GM18498 (cell line): ENCODE data around the gene RLIM.
"Not testable (repeated sequence)": the region's sequence is repeated elsewhere in the genome, so short reads cannot be mapped to it uniquely, and the experiment has no call there.

Source experiments
- ATAC-seq: cut with Tn5 transposase; IDR thresholded peaks from one replicate; pipeline ENCODE4 v1.9.1; 2021; ENCODE audit warnings: mild to moderate bottlenecking, moderate library complexity; ENCODE audit not compliant: unreplicated experiment

RLIM gene, protein sequence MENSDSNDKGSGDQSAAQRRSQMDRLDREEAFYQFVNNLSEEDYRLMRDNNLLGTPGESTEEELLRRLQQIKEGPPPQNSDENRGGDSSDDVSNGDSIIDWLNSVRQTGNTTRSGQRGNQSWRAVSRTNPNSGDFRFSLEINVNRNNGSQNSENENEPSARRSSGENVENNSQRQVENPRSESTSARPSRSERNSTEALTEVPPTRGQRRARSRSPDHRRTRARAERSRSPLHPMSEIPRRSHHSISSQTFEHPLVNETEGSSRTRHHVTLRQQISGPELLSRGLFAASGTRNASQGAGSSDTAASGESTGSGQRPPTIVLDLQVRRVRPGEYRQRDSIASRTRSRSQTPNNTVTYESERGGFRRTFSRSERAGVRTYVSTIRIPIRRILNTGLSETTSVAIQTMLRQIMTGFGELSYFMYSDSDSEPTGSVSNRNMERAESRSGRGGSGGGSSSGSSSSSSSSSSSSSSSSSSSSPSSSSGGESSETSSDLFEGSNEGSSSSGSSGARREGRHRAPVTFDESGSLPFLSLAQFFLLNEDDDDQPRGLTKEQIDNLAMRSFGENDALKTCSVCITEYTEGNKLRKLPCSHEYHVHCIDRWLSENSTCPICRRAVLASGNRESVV

DNA sequence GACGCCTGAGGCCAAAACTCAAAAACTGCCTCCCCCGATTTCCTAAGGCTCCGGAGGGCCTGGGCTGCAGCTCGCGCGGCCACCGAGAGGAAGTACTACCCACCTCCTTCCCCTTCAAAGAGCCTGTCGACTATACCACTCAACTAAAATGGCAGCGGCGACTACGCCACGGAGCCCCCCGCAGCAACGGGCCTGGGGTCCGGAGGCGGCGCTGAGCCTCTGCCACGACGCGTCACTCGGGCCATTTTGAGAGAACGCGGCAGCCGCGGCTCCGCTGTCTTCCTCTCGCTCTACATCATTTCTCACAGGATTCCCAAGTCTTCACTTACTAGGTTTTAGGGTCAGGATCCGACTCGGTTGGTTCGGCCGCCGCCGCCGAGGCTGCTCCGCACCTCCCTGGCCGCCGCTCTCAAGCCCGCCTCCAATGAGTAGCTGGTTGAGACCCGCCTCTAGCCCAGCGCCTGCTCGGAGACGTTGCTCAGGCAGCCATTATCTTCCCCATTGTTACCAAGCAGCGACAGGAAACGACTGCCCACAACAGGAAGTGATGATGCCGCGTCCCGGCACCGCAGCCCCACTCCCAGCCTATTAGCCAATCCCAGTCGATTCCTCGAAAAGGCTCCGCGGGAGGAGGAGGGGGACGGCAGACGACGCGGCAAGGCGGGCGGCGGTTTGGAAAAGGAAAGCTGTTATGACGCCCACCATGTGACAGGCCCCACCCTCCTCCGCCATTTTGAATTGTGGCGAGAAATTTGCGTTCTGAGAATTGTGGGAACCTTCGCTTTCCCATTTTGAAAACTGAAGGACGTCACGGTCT lies at the start of gene RLIM:
TSS of gene RLIM (minus strand) at position 532 of the 817 bp plus-strand sequence. CDS start 18,647 bp downstream, outside the sequence.
- peak; percentile 97 for ATAC-seq

DNA sequence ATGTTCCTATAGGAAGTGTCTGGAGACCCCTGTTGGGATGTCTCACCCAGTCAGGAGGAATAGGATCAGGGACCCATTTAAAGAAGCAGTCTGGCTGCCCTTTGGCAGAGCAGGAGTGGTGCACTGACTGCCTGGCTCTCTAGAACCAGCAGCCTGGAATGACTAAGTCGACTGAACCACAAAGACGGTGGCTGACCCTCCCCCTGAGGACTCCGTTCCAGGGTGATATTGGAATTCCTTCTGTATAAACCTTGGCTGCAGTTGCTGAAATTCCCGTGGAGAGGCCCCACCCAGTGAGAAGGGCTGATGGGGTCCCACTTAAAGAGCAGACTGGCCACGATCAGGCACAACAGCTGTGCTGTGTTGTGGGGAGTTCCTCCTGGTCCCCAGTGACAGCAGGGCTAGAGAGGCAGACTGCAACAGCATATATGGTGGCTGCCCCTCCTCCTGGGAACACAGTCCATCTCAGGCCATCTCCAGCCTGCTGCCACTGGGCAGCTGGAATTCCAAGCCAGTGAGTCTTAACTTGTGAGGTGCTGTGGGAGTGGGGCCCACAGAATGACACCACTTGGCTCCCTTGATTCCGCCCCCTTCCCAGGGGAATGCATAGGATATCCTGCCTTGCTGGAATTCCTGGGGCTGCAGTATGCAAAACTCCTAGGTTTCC lies 41.8 kb upstream of the RLIM start:
- no peak for ATAC-seq

DNA sequence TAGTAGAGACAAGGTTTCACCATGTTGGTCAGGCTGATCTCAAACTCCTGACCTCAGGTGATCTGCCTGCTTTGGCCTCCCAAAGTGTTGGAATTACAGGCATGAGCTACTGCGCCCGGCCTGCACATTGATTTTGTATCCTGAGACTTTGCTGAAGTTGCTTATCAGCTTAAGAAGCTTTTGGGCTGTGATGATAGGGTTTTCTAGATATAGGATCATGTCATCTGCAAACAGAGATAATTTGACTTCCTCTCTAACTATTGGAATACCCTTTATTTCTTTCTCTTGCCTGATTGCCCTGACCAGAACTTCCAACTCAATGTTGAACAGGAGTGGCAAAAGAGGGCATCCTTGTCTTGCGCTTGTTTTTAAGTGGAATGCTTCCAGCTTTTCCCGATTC lies 40.5 kb upstream of the RLIM start:
- ATAC-seq, result not testable (repeated sequence)

DNA sequence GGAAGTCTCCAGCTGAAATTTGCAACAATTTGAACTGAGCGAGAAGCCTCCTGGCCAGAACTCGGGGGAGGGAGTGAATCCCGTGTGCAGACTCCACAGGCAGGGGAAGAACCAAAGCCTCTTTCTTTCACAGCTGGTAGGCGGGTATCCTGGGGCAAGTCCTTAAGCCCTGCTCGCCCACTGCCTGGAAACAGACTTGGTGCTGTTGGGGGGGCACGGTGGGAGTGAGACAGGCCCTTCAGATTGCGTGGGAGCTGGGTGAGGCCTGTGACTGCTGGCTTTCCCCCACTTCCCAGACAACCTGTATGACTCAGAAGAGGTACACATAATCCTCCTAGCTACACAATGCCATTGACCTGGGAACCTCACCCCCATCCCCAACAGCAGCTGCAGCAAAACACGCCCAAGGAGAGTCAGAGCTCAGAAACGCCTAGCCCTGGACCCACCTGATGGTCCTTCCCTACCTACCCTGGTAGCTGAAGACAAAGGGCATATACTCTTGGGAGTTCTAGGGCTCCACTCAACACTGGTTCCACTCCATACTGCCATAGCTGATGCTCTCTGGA lies 22.4 kb upstream of the RLIM start:
- no peak for ATAC-seq

DNA sequence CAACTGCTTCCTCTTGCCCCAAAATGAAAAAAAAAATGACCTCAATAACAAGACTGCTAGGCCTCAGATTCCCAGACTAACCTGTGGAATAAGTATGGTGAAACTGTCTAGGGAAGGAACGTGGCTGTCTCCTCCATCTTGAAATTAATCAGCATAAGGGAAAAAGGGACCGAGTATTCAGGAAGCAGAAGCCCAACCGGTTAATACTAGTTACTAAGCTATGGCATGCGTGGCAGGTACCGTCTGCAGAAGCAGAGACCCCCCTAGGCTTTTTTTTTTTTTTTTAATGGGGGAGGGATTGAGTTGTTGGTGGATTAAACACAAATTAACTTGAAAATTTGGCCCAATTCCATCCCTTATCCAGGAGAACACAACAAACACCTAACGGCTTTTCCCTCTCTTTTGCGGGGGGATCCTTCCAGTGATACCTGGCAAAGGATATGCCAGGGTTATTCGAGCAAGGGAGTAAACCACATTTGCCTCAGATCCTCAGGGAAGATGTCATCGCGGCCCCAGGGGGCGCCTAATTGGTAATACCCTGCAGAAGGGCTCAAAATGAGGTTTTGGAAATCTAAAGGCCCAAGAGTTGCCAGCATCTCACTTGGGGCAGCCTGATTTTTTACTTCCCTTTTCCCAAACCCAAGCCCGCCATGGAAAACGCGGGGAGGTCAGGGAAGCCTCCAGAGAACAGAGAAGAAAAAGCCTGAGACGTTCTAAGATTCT lies 893 bp downstream of the RLIM start:
- no peak for ATAC-seq

DNA sequence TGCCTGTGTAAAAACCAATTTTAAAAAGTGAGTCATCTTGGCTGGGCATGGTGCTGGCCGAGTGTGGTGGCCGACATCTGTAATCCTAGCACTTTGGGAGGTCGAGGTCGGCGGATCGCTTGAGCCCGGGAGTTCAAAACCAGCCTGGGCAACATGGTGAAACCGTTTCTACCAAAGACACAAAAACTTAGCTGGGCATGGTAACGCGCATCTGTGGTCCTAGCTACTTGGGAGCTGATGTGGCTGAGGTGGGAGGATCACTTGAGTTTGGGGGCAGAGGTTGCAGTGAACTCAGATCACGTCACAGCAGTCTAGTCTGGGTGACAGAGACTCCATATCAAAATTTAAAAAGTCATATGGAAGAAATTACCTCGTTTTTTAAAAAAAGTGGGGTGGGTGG lies 7.6 kb downstream of the RLIM start:
- no peak for ATAC-seq

DNA sequence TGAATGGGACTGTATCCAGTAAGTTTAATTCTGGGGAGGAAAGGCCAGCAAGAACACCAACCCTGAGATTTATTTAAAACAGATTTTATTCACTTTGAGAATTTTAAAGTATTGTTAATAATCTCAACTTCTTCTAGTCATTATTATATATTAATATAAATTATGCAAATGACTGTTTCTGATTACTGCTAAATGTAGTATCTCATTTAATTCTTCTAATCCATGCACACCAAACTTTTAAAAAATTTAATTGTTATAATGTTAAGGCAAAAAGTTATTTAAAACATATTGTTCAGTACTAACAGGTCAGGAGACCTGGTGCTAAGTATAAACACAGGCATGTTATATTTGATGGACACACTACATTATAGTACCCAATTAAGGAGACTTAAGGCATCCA lies 8.1 kb downstream of the RLIM start:
- no peak for ATAC-seq

DNA sequence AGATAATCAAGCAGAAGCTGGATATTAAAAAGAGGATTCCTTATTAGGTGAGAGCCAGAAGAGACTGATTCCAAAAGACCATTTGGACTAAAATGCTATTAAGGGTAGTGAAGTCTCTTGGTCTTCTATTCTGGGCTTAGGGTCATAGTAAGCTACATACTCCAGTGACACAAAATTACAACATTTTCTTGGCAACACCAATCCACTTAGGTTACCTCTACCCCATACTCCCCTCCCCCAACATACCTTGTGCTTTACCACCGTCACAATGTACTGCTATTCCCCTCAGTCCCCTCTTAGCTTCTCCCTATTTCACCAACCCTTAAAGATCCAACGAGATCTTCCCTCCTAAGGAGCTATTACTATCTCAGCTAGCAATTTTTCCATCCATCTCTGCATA lies 11.4 kb downstream of the RLIM start:
- ATAC-seq, result no peak

DNA sequence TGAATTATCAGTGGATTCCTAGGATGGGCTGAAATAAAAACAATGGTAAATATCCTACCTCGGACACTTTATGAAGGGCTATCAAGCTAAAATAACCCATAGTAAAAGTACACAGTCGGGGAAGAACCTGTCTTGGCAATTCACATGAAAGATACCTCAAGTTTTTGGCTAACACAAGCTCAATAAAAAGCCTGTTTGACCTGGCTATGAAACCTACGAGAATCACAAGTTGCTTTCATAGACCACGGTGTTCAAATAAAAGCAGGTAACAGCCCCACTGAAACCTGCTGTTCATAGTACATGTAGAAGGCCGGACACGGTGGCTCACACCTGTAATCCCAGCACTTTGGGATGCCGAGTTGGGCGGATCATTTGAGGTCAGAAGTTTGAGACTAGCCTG lies 12.3 kb downstream of the RLIM start:
- ATAC-seq, result no peak

DNA sequence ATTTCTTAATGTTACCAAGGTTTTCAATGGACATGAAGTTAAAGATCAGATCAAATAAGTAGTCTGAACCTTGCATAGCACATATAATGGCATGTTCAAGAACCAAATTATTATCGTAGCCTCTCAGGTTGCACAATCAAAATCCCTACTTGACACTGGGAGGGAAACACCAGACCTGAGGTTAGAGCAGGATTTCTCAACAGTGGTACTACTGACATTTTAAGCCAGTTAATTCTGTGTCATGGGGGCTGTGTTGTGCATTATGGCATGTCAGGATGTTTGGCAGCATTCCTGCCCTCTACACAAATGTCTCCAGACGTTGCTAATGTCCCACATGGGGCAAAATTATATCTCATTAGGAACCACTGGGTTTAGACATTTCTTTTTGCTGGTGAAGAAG lies 20.8 kb downstream of the RLIM start:
- no peak for ATAC-seq

DNA sequence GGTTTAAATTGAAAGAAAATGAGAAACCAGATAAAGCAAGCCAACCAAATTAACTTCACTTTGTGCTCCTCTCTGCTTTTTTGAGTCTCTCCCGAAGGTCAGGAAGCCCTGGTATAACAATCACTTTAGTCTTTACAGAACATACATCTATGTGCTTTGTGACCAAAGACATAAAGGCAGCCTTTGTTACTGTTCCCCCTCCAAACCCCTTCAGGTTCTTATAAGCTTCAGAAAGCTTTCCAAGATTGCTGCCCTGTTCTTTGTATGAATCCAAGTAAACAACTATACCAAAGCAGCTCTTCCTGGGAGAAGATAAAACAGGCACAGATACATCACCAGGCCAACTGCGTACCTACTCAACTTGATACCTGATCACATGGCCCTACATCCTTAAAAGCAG lies 28.7 kb downstream of the RLIM start:
- no peak for ATAC-seq

DNA sequence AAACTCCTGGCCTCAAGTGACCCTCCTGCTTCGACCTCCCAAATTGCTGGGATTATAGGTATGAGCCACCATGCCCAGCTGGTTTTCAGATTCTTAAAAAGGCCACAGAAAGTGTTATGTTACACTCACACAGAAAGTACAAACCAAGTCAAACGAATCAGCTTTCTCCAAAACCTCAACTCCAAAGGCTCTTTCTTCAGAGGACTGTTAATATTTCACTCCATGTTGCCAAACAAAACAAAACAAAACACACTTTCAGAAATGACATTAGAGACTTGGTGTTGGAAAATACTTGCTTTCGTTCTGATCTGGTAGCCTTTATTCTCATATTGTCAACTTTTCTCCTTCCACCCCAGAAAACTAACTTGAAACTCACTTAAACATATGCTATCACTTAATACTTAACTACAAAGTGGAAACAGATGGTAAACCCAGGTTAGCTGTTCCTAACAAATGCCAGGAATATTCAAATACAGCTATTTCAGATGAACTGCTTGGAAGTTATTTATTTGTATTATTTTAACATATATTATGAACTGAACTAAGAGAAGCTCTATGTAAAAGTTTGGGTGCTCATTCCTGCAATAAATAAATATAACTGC lies 34.7 kb downstream of the RLIM start:
- no peak for ATAC-seq

DNA sequence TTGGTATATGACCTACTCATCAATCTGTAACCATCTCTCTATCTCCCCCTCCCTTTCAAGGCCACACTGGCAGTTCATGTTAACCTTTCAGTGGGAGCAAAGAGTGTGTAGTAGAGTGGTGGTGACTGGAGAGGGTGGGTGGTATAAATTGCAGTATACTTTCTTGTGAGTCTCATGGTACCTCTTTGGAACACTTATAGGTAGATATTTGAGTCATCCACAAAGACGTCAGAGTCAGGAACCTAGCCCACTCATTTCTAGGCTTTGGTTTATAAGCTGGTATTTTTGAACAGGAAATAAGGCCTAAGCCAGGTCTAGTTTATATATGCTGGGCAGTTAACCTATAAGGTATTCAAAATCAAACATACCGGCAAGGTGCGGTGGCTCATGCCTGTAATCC lies 36.3 kb downstream of the RLIM start:
- ATAC-seq, result no peak

DNA sequence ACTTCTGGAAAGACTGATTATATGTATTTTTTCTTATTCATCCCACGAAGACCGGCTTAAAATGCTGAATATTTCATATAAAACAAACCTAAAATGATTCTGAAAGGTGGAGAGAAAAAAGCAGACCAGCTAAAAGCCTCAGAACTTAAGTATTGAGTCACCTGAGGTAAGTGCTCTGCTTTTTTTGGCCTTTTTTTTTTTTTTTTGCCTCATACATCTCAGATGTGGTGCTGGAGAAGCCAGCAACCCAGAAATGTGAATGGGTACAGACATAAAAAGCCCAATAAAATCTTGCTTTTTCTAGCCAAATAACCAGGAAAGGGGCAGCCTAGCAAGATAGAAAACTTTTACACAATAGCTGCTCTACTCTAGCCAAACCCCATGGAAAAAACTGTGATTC lies 57.0 kb downstream of the RLIM start:
- ATAC-seq, result no peak

DNA sequence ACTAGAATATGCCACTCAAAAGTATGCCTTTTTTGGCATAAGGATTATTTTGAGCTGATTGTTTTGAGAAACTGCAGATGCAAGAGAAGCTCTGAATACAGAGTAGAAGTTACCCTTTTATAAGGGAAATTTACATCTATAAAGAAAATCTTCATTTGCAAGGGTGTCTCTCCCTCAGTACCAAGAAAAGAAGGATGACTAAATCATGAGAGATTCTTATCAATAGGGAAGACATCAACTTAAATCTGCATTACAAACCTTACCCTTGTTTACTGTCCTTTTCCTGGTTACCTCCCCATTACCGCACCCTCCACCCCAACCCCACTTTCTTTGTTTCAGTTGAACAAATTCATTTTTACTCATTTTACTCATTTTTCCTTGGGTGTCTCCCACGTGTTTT lies 62.5 kb downstream of the RLIM start:
- no peak for ATAC-seq

DNA sequence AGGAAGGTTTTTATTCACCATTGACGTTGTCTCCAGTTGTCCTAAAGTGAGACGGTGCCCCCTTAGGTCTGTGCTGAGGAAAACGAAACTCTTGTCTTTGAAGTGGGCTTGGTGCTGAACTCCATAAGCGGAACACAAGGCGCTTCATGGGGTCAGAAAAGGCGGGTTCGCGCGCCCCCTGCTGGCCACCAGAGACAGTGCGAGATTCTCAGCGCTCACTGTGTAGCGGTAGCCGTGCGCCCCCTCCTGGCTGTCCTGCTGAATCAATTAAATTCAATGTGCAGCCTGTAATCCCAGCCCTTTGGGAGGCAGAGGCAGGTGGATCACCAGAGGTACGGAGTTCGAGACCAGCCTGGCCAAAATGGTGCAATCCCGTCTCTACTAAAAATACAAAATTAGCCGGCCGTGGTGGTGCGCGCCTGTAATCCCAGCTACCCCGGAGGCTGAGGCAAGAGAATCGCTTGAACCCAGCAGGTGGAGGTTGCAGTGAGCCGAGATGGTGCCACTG lies 64.1 kb downstream of the RLIM start:
- peak; percentile 79 for ATAC-seq

DNA sequence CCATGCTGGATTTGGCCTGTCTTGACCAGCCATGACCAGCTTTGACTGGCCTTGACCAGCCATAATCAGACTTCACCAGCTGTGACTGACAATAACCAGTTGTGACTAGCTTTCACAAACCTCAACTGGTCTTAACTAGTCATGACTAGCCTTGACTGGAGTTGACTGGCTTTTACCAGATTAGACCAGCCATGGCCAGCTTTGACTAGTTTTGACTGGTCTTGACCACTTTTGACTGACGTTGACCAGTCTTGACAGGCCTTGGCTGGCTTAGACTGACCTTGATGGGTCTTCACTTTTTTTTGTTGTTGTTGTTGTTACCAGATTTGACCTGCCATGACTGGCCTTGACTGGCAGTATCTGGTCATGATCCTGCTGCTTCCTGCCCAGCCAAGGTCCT lies 67.4 kb downstream of the RLIM start:
- ATAC-seq, result no peak

DNA sequence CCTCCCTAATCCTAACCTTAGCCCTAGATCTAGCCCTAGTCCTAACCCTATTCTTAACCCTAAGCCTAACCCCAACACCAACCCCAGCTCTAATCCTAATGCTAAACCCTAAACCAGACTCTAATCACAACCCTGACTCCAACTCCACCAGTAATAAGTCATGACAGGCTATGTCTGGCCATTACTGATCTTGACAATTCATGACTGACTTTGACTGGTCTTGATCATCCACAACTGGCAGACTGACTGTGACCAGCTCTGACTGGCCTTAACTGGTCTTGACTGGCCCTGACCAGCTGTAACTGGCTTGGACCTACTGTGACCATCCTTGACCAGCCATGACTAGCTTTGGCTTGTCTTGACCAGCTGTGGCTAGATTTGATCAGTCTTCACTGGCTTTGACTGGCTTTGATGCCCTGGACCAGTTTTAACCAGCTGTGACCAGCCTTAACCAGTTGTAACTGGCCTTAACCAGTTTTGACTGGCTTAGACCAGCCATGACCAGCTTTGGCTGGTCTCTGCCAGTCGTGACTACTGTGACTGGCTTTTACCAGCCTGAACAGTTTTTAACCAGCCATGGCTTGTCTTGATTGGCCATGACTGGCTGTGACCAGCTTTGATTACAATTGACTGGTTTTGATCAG lies 68.4 kb downstream of the RLIM start:
- no peak for ATAC-seq

DNA sequence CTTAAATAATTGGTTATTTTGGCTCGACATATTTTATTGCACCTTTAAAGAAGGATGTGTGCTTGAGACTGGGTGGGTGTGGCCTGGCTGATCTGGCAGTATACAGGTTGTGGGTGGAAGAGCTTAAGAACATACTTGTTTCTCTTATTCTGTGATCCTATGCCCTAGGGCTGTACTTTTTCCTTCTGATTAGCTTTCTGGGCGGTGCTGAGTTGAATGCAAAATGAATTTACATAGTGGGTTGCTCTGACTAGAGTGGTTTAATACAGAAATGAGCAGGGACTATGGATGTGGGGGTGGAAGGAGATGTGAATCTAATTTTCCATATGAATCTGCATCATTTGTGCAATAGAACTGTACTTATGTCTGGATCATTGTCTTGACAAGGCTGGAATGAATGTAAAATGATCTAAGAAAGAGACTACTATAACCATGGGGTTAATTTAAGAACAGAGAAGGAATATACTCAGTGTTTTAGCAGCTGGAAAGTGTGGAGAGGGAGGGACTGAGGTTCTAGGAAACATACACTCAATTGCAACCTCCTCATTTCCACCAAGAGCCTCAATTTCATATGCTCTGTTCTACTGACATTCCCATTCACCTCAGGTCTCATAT lies 73.7 kb downstream of the RLIM start:
- no peak for ATAC-seq
